ENCODE data around the gene TRPC4AP. TPM values are rescaled to one million over a fixed set of nuclear protein-coding genes. Genes with fewer than 3 reads are reported as not detected.

Gene TRPC4AP
- total RNA-seq, 1 donor from 2014 or later: 118 TPM

DNA sequence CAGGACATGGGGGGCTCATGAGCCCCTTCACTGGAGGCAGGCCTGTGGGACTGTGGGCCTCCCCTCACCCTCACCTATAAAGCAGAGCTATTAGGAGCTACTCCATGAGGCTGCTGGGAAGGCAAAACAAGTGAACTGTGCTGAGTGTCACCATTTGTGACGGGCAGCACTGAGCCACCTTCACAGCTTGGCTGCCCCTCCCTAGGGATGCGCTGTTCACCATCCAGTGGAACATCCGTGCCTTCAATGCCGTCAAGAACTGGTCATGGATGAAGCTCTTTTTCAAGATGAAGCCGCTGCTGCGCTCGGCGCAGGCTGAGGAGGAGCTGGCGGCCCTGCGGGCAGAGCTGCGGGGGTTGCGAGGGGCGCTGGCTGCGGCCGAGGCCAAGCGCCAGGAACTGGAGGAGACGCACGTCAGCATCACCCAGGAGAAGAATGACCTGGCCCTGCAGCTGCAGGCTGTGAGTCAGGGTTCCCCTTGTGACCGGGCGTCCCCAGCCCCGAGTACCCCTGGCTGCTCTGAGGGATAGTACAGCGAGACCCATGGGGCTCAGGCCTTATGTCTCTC lies 98.6 kb downstream of the TRPC4AP start:
- no peaks in the 10 kb centered on the region for H3K9me3 Mint-ChIP-seq (ENCODE audit: low read depth)
- DNase-seq (ENCODE audit: low spot score): peak; percentile 90

DNA sequence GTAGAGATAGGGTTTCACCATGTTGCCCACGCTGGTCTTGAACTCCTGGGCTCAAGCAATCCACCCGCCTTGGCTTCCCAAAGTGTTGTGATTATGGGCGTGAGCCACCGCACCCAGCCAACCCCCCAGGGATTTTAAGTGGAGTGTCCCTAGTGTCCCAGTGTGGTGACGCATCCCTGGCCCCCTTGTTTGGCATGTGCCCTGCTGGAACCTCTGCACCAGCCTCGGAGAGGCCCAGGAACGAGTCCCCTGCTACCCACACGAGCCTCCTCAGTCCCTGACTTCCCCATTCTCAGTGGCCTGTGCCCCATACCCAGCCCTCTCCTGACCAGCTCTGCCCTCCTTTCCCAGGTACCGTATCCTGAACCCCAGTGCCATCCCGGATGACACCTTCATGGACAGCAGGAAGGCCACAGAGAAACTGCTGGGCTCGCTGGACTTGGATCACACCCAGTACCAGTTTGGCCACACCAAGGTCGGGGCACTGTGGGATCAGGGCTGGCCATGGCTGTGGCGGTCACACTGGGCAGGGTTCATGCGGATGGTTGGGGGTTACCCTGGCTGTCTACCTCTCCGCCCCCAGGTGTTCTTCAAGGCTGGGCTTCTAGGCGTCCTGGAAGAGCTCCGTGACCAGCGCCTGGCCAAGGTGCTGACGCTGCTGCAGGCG lies 99.7 kb downstream of the TRPC4AP start:
- no peak overlapping the region for H3K4me3 Mint-ChIP-seq (ENCODE audit: unreplicated experiment)
- TF ChIP-seq, protein P1, sequence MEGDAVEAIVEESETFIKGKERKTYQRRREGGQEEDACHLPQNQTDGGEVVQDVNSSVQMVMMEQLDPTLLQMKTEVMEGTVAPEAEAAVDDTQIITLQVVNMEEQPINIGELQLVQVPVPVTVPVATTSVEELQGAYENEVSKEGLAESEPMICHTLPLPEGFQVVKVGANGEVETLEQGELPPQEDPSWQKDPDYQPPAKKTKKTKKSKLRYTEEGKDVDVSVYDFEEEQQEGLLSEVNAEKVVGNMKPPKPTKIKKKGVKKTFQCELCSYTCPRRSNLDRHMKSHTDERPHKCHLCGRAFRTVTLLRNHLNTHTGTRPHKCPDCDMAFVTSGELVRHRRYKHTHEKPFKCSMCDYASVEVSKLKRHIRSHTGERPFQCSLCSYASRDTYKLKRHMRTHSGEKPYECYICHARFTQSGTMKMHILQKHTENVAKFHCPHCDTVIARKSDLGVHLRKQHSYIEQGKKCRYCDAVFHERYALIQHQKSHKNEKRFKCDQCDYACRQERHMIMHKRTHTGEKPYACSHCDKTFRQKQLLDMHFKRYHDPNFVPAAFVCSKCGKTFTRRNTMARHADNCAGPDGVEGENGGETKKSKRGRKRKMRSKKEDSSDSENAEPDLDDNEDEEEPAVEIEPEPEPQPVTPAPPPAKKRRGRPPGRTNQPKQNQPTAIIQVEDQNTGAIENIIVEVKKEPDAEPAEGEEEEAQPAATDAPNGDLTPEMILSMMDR (IDR thresholded peaks at IDR 0.05): no peak
- H3K36me3 Mint-ChIP-seq (ENCODE audit: low read depth): peaks cover 24% of the 10 kb centered on the region
- H3K27me3 Mint-ChIP-seq (ENCODE audit: low read depth): no peaks in the 10 kb centered on the region
- H3K27ac Mint-ChIP-seq (ENCODE audit: unreplicated experiment): no peak overlapping the region
- H3K9me3 Mint-ChIP-seq (ENCODE audit: low read depth): no peaks in the 10 kb centered on the region
- no peaks in the 10 kb centered on the region for H3K4me1 Mint-ChIP-seq (ENCODE audit: low read depth)
- DNase-seq (ENCODE audit: low spot score): no peak

More for the DNA sequence above, 98.6 kb downstream of the TRPC4AP start:
- H3K36me3 Mint-ChIP-seq (ENCODE audit: low read depth): peaks cover 34% of the 10 kb centered on the region
- H3K4me1 Mint-ChIP-seq (ENCODE audit: low read depth): no peaks in the 10 kb centered on the region
- no peaks in the 10 kb centered on the region for H3K27me3 Mint-ChIP-seq (ENCODE audit: low read depth)
- TF ChIP-seq, protein P1 (IDR thresholded peaks at IDR 0.05): no peak
- no peak overlapping the region for H3K27ac Mint-ChIP-seq (ENCODE audit: unreplicated experiment)
- no peak overlapping the region for H3K4me3 Mint-ChIP-seq (ENCODE audit: unreplicated experiment)

DNA sequence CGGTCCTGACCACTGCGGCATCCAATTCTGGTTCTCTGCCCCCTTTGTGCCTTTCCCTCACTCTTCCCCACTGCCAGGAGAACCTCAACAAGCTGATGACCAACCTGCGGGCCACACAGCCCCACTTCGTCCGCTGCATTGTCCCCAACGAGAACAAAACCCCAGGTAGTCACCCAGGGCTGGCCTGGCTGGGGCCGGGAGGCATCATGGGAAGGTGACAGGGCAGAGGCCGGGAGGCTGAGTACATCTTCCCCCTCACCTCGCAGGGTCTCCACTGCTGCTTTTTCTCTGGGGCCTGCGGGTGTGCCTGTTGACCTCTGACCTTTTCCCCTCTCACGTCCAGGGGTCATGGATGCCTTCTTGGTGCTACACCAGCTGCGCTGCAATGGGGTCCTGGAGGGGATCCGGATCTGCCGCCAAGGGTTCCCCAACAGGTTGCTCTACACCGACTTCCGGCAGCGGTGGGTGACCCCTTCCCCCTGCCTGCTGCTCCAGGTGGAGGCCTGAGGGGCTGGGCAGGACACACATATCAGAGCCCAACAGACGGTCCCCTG lies 101.9 kb downstream of the TRPC4AP start:
- Mint-ChIP-seq H3K4me3 (ENCODE audit: unreplicated experiment) (no peak overlapping the region), H3K27ac (ENCODE audit: unreplicated experiment) (no peak overlapping the region), H3K36me3 (ENCODE audit: low read depth) (peaks cover 8% of the 10 kb centered on the region), H3K4me1 (ENCODE audit: low read depth) (no peaks in the 10 kb centered on the region), H3K9me3 (ENCODE audit: low read depth) (no peaks in the 10 kb centered on the region), H3K27me3 (ENCODE audit: low read depth) (peaks cover 7% of the 10 kb centered on the region)
- TF ChIP-seq, protein P1 (IDR thresholded peaks at IDR 0.05): no peak
- DNase-seq (ENCODE audit: low spot score): peak; percentile 88

DNA sequence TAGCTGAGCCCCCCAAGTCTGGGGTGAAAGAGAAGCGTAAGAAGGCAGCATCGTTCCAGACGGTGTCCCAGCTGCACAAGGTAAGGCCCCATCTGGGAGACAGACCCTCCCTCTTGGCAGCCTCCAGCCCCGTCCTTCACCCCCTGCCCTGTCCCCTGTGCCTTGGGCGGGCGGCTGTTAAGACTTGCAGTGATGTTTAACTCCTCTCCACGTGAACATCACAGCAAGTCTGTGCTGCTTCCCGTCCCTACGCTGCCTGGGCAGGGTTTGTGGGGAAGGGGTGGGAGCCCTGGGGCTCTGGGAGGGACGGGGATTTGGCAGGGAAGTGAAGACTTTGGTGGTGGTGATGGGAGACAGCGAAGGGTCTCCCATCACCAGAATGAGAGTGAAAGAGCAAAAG lies 102.4 kb downstream of the TRPC4AP start:
- Mint-ChIP-seq H3K27ac (ENCODE audit: unreplicated experiment) (no peak overlapping the region), H3K4me1 (ENCODE audit: low read depth) (no peaks in the 10 kb centered on the region)
- TF ChIP-seq, protein P1 (IDR thresholded peaks at IDR 0.05): no peak

DNA sequence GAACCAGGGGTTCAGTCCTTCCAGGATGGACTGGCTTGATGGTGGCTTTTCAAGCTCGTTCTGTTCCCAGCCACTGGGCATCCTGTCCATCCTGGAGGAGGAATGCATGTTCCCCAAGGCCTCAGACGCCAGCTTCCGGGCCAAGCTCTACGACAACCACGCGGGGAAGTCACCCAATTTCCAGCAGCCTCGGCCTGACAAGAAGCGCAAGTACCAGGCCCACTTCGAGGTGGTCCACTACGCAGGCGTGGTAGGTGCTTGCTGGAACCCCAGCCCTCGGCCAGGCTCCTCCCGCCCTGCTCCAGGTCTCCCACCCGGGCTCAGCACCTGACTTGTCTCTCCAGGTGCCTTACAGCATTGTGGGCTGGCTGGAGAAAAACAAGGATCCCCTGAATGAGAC lies 102.9 kb downstream of the TRPC4AP start:
- Mint-ChIP-seq H3K27ac (ENCODE audit: unreplicated experiment) (no peak overlapping the region), H3K36me3 (ENCODE audit: low read depth) (peaks cover 2% of the 10 kb centered on the region), H3K27me3 (ENCODE audit: low read depth) (peaks cover 15% of the 10 kb centered on the region), H3K4me3 (ENCODE audit: unreplicated experiment) (no peak overlapping the region), H3K9me3 (ENCODE audit: low read depth) (no peaks in the 10 kb centered on the region), H3K4me1 (ENCODE audit: low read depth) (peaks cover 3% of the 10 kb centered on the region)
- TF ChIP-seq, protein P1 (IDR thresholded peaks at IDR 0.05): no peak
- DNase-seq (ENCODE audit: low spot score): no peak

More for the DNA sequence above, 102.4 kb downstream of the TRPC4AP start:
- peaks cover 12% of the 10 kb centered on the region for H3K27me3 Mint-ChIP-seq (ENCODE audit: low read depth)
- no peaks in the 10 kb centered on the region for H3K9me3 Mint-ChIP-seq (ENCODE audit: low read depth)
- peaks cover 5% of the 10 kb centered on the region for H3K36me3 Mint-ChIP-seq (ENCODE audit: low read depth)
- DNase-seq (ENCODE audit: low spot score): no peak
- no peak overlapping the region for H3K4me3 Mint-ChIP-seq (ENCODE audit: unreplicated experiment)
